GM12873 (cell line): ENCODE measurements around the gene ADAMTSL3.
A peak's percentile ranks its signal among the peaks of the same experiment; 100 is the strongest.

Experiments used
- TF ChIP-seq, protein P1 (sequence below): IDR thresholded peaks from 2 replicates; pipeline ENCODE4 v1.5.1; 2012; ENCODE audit warnings: low read depth, mild to moderate bottlenecking, moderate library complexity, low read length, control low read depth; ENCODE audit not compliant: insufficient read depth; ENCODE audit errors: missing control alignments

ADAMTSL3 gene

DNA sequence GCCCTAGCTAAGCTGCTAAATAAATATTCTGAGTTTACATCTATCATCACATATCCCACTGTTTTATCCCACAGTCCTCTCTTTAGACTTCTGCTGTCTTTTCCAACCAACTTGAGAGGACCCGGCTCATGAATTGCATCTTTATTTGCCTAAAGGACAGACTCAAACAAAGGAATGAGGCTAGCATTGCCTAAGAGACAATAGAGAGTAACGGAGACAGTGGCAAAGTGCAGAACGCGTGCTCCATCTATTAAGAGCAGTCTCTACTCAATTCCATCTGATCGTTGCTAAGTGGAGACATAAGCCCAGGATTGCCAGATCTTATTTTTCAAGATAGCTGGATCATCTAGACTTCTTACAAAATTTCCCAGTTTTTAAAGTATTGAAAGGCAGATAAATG lies 2.3 kb downstream of the ADAMTSL3 start:
- TF ChIP-seq, protein P1, sequence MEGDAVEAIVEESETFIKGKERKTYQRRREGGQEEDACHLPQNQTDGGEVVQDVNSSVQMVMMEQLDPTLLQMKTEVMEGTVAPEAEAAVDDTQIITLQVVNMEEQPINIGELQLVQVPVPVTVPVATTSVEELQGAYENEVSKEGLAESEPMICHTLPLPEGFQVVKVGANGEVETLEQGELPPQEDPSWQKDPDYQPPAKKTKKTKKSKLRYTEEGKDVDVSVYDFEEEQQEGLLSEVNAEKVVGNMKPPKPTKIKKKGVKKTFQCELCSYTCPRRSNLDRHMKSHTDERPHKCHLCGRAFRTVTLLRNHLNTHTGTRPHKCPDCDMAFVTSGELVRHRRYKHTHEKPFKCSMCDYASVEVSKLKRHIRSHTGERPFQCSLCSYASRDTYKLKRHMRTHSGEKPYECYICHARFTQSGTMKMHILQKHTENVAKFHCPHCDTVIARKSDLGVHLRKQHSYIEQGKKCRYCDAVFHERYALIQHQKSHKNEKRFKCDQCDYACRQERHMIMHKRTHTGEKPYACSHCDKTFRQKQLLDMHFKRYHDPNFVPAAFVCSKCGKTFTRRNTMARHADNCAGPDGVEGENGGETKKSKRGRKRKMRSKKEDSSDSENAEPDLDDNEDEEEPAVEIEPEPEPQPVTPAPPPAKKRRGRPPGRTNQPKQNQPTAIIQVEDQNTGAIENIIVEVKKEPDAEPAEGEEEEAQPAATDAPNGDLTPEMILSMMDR = no peak

GRCh38 chr15:83656943-83657528 lies 3.1 kb downstream of the ADAMTSL3 start:
- TF ChIP-seq, protein P1 = no peak

GRCh38 chr15:83657549-83657948 lies 3.6 kb downstream of the ADAMTSL3 start:
- TF ChIP-seq, protein P1 = peak; percentile 53

DNA sequence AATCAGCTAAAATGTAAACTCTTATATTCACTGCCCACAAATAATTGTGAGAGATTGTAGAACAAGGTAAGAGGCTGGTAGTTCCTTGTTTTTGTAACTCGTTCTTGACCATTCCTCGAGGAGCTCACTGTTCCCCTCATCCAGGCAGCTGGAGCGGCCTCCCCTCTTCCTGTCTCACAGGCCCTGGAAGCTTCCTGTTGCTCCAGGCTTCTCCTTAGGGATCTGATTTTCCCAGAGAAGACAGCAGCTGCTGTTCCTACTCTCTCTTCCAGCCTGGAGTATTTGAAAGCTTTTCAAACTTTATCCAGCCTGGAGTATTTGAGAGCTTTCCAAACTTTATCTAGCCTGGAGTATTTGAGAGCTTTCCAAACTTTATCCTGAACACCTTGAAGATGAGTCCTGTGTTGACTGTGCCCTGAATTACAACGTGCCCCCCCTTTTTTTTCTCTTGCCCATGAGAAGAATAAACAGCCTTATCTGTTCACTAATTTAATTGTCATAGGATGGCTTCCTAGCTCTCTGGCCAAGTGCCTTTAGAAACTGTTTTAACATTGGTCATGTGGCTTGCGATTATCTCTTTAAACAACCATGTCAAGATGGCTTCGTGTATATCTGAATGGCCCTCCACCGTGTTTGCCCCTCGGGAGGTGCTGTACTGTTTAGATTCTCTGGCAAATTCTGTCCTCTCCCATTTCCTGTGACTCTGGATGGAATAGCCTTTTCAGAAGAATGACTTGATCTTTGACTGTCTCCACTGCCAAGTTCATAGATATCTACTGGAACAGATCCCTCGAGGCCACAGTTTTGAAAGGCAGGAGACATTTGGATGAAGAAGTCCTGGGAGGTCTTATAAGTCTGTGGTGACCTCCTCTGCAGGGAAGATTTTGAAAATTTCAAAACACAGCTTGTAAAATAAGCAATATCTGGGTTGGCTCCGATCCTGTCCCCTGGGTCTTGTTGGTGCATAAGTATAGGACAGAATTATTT lies 4.8 kb downstream of the ADAMTSL3 start:
- TF ChIP-seq, protein P1 = no peak

DNA sequence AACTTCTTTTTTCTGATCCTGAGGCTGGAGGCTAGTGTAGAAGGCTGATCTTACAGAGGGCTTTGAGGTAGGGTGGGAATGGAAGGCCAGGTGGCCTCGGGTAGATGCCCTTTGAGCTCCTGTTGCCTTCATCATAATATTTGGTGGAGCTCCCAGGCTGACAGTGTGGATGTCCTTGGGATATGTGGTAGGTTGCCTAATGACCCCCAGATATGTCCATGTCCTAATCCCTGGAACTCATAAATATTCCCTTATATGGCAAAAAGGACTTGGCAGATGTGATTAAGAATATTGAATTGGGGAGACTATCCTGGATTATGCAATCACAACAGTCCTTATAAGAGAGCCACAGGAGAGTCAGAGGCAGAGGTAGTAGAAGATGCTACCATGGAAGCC lies 5.5 kb downstream of the ADAMTSL3 start:
- TF ChIP-seq, protein P1 = no peak

DNA sequence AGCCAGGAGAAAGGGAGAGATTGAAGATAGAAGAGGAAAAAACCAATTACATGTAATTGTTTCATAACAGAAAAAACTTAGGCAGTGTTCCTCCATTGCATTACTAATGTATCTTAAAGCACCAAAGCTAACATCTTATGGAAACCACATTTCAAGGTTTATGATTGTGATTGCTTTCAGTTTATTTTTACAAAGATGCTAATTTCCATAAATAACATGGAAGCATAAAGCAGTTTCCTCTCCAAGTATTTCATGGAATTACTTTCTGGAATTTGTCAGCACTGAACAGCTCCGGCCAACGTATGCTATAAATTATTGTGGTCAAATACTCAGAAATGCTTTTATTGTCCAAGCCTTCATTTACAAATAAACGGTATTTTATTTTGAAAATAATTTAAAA lies 11.6 kb downstream of the ADAMTSL3 start:
- TF ChIP-seq, protein P1 = no peak

- TF ChIP-seq, protein P1 = no peak
Measured at GRCh38 chr15:83670672-83671229, 16.8 kb downstream of the ADAMTSL3 start.
